Activated naive CD4-positive, alpha-beta T cell treated with anti-CD3 and anti-CD28 coated beads, Interleukin-2, amount 50 U/mL, for 24 hours (primary cell): ENCODE measurements around the gene ATP1B4.
"Not testable (repeated sequence)": the region's sequence is repeated elsewhere in the genome, so short reads cannot be mapped to it uniquely, and the experiment has no call there.

ENCODE experiments used
- H3K27ac Mint-ChIP-seq: one replicate; pipeline ENCODE4 v1.8.0; 2021; ENCODE audit warnings: mild to moderate bottlenecking, mixed read lengths
- H3K27me3 Mint-ChIP-seq: one replicate; pipeline ENCODE4 v1.8.0; 2021; ENCODE audit warnings: mixed read lengths
- H3K36me3 Mint-ChIP-seq: one replicate; pipeline ENCODE4 v1.8.0; 2021; ENCODE audit warnings: mixed read lengths
- H3K4me1 Mint-ChIP-seq: one replicate; pipeline ENCODE4 v1.8.0; 2021; ENCODE audit warnings: mixed read lengths
- H3K4me3 Mint-ChIP-seq: one replicate; pipeline ENCODE4 v1.8.0; 2021; ENCODE audit warnings: mild to moderate bottlenecking, mixed read lengths
- H3K9me3 Mint-ChIP-seq: one replicate; pipeline ENCODE4 v1.8.0; 2021; ENCODE audit warnings: mixed read lengths

The ATP1B4 gene

GRCh38 chrX:120361764-120362305 is at the start of gene ATP1B4:
TSS of gene ATP1B4 (plus strand) at chrX:120362089. CDS start at chrX:120362169, 80 bp downstream.
- H3K27ac Mint-ChIP-seq = no peak within 1 kb of the TSS
- H3K27me3 Mint-ChIP-seq = peaks cover 2% of the 10 kb centered on the region
- no peaks in the 10 kb centered on the region for H3K4me1 Mint-ChIP-seq
- no peak within 1 kb of the TSS for H3K4me3 Mint-ChIP-seq
- no peaks in the 10 kb centered on the region for H3K9me3 Mint-ChIP-seq
- H3K36me3 Mint-ChIP-seq = no peaks in the 10 kb centered on the region

- Mint-ChIP-seq H3K27me3 (peaks cover 11% of the 10 kb centered on the region), H3K9me3 (no peaks in the 10 kb centered on the region), H3K27ac (no peak overlapping the region), H3K4me3 (no peak overlapping the region), H3K36me3 (no peaks in the 10 kb centered on the region), H3K4me1 (no peaks in the 10 kb centered on the region)
Observed at GRCh38 chrX:120315776-120316175, 46.1 kb upstream of the ATP1B4 start.

DNA sequence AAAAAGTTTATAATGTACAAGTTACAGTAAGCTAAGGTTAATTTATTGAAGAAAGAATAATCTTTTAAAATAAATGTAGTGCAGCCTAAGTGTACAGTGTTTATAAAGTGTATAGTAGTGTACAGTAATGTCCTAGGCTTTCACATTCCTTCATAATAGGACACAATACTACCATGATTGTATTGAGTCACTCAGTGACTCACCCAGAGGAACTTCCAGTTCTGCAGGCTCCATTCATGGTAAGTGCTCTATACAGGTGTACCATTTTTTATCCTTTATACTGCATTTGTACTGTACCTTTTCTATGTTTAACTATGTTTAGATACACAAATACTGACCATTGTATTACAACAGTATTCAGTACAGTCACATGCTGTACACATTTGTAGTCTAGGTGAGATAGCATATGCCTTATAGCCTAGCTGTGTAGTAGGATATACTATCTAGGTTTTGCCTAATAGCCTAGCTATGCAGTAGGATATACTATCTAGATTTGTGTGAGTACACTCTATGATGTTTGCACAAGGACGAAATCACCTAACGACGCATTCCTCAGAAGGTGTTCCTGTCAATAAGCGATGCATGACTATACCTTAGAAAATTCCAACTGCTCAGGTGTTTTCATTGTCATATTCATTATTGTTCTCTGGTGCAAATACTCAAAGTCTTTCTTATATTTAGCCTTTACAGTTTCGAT is 45.2 kb upstream of the ATP1B4 start:
- H3K4me3 Mint-ChIP-seq = no peak overlapping the region
- no peak overlapping the region for H3K27ac Mint-ChIP-seq
- no peaks in the 10 kb centered on the region for H3K36me3 Mint-ChIP-seq
- H3K27me3 Mint-ChIP-seq = peaks cover 12% of the 10 kb centered on the region
- H3K9me3 Mint-ChIP-seq = no peaks in the 10 kb centered on the region
- H3K4me1 Mint-ChIP-seq = no peaks in the 10 kb centered on the region

- Mint-ChIP-seq H3K4me3 (no peak overlapping the region), H3K36me3 (no peaks in the 10 kb centered on the region), H3K9me3 (no peaks in the 10 kb centered on the region), H3K4me1 (no peaks in the 10 kb centered on the region), H3K27me3 (peaks cover 9% of the 10 kb centered on the region), H3K27ac (no peak overlapping the region)
Observed at GRCh38 chrX:120318411-120318810, 43.5 kb upstream of the ATP1B4 start.

GRCh38 chrX:120321520-120322281 is 40.2 kb upstream of the ATP1B4 start:
- Mint-ChIP-seq H3K4me3 (no peak overlapping the region), H3K27me3 (peaks cover 7% of the 10 kb centered on the region), H3K27ac (no peak overlapping the region), H3K9me3 (no peaks in the 10 kb centered on the region), H3K36me3 (no peaks in the 10 kb centered on the region), H3K4me1 (no peaks in the 10 kb centered on the region)

DNA sequence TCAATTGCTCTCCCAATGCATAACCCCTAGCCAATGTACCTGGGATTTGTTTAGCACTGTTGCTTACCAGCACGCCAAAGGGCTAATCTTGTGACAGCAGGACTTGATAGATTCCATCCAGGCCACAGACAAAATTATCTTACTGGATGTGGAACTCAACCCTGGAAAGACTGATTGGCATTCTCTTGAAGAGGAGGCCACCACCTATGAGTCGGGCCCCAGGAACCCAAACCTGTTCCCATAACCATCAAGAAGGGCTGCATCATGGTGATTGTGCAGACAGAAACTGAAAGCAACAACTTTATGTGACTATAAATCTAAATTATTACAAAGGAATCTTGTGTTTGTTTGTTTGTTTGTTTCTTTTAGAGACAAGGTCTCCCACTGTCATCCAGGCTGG is 30.8 kb upstream of the ATP1B4 start:
- peaks cover 4% of the 10 kb centered on the region for H3K9me3 Mint-ChIP-seq

DNA sequence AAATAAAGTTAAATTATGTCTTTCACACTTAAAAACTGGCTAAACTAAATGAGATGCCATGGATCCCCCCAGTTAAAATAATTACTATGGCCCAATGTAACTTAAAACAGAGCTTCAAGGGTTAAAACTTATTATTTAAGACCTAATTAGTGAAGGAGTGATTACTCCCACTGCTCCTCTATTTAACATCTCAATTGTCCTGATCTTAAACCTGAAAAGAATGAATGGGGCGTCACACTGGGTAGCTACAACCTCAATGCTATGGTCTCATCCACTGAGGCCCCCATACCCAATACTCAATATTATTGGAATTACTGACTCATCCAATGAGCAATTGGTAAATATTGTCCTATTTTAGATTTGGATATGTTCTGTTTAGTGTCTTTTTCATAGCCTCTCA is 29.5 kb upstream of the ATP1B4 start:
- Mint-ChIP-seq H3K27me3 (peaks cover 1% of the 10 kb centered on the region), H3K27ac (no peak overlapping the region), H3K36me3 (peaks cover 2% of the 10 kb centered on the region), H3K4me1 (no peaks in the 10 kb centered on the region), H3K9me3 (peaks cover 5% of the 10 kb centered on the region), H3K4me3 (no peak overlapping the region)

More for the DNA sequence above, 30.8 kb upstream of the ATP1B4 start:
- H3K4me3 Mint-ChIP-seq = no peak overlapping the region
- H3K27ac Mint-ChIP-seq = no peak overlapping the region
- no peaks in the 10 kb centered on the region for H3K4me1 Mint-ChIP-seq
- H3K36me3 Mint-ChIP-seq = peaks cover 2% of the 10 kb centered on the region
- H3K27me3 Mint-ChIP-seq = peaks cover 3% of the 10 kb centered on the region

DNA sequence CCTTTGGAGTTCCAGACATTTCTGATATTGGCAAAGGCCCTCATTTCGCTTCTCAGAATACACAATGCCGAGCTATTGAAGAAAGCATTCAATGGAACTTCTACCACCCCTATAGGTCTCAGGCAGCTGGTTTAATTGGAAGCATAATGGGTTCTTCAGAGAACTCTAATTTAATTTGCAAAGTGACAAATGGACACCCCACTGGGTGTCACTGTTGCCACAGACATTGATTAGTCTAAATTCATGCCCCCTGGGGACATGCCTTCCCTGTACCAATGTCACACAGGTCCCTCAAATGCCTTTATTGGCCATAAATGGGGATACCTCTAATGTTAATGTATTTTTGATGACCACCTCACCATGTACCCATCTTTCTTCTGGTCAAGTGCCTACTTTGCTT is 27.7 kb upstream of the ATP1B4 start:
- H3K9me3 Mint-ChIP-seq = peaks cover 10% of the 10 kb centered on the region
- no peak overlapping the region for H3K27ac Mint-ChIP-seq
- H3K4me1 Mint-ChIP-seq = no peaks in the 10 kb centered on the region
- peaks cover 2% of the 10 kb centered on the region for H3K36me3 Mint-ChIP-seq
- H3K4me3 Mint-ChIP-seq = no peak overlapping the region
- peaks cover 4% of the 10 kb centered on the region for H3K27me3 Mint-ChIP-seq

- peaks cover 10% of the 10 kb centered on the region for H3K9me3 Mint-ChIP-seq
- no peak overlapping the region for H3K27ac Mint-ChIP-seq
- H3K27me3 Mint-ChIP-seq = peaks cover 4% of the 10 kb centered on the region
- H3K4me3 Mint-ChIP-seq = no peak overlapping the region
- no peaks in the 10 kb centered on the region for H3K4me1 Mint-ChIP-seq
- peaks cover 2% of the 10 kb centered on the region for H3K36me3 Mint-ChIP-seq
Observed at GRCh38 chrX:120334603-120335002, 27.3 kb upstream of the ATP1B4 start.

DNA sequence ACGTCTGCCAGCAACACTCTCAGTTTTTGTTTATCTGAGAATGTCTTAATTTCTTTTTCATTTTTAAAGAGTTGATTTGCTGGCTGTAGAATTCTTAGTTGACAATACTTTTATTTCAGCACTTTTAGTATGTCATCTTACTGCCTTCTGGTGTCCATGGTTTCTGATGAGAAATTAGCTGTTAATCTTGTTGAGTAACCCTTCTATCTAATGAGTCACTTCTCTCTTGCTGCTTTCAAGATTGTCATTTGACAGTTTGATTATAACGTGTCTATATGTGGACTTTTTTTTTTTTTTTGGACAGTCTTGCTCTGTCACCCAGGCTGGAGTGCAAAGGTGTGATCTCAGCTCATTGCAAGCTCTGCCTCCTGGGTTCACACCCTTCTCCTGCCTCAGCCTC is 26.6 kb upstream of the ATP1B4 start:
- Mint-ChIP-seq H3K27ac (no peak overlapping the region), H3K27me3 (peaks cover 4% of the 10 kb centered on the region), H3K9me3 (peaks cover 10% of the 10 kb centered on the region), H3K36me3 (peaks cover 2% of the 10 kb centered on the region), H3K4me1 (no peaks in the 10 kb centered on the region), H3K4me3 (no peak overlapping the region)

GRCh38 chrX:120336899-120337298 is 25.0 kb upstream of the ATP1B4 start:
- H3K4me1 Mint-ChIP-seq = no peaks in the 10 kb centered on the region
- peaks cover 2% of the 10 kb centered on the region for H3K36me3 Mint-ChIP-seq
- H3K27ac Mint-ChIP-seq = no peak overlapping the region
- H3K9me3 Mint-ChIP-seq = peaks cover 10% of the 10 kb centered on the region
- H3K27me3 Mint-ChIP-seq = peaks cover 6% of the 10 kb centered on the region
- H3K4me3 Mint-ChIP-seq = no peak overlapping the region

- not testable (repeated sequence) for H3K9me3 Mint-ChIP-seq, H3K4me1 Mint-ChIP-seq, H3K36me3 Mint-ChIP-seq, H3K4me3 Mint-ChIP-seq, H3K27me3 Mint-ChIP-seq, H3K27ac Mint-ChIP-seq
Observed at GRCh38 chrX:120344566-120344965, 17.3 kb upstream of the ATP1B4 start.

GRCh38 chrX:120350450-120351138 is 11.3 kb upstream of the ATP1B4 start:
- H3K36me3 Mint-ChIP-seq = no peaks in the 10 kb centered on the region
- H3K9me3 Mint-ChIP-seq = no peaks in the 10 kb centered on the region
- H3K4me3 Mint-ChIP-seq = no peak overlapping the region
- no peaks in the 10 kb centered on the region for H3K27me3 Mint-ChIP-seq
- no peaks in the 10 kb centered on the region for H3K4me1 Mint-ChIP-seq
- no peak overlapping the region for H3K27ac Mint-ChIP-seq

DNA sequence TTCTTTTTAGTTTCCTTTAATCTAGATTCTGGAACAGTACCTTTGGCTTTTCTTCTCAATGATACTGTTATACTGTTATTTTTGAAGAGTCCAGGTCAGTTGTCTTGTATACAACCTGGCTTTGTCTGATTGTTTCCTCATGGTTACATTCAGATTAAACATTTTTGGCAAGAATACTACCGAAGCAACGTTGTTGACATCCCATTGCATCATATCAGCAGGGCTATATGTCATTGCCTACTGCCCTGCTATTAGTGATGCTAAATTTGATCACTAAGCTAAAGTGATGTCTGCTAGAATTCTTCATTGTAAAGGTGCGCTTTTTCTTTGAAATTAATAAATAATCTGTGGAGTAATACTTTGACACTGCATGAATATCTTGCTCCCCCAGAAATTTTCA is 5.8 kb upstream of the ATP1B4 start:
- H3K36me3 Mint-ChIP-seq = no peaks in the 10 kb centered on the region
- H3K27me3 Mint-ChIP-seq = no peaks in the 10 kb centered on the region
- H3K27ac Mint-ChIP-seq = no peak overlapping the region
- H3K4me1 Mint-ChIP-seq = no peaks in the 10 kb centered on the region
- no peak overlapping the region for H3K4me3 Mint-ChIP-seq
- no peaks in the 10 kb centered on the region for H3K9me3 Mint-ChIP-seq

- peaks cover 2% of the 10 kb centered on the region for H3K27me3 Mint-ChIP-seq
- H3K4me1 Mint-ChIP-seq = no peaks in the 10 kb centered on the region
- H3K36me3 Mint-ChIP-seq = no peaks in the 10 kb centered on the region
- H3K27ac Mint-ChIP-seq = no peak overlapping the region
- H3K4me3 Mint-ChIP-seq = no peak overlapping the region
- H3K9me3 Mint-ChIP-seq = no peaks in the 10 kb centered on the region
Observed at GRCh38 chrX:120357186-120357585, 4.7 kb upstream of the ATP1B4 start.
